Tibial nerve (tissue), 4 donors: ENCODE measurements around the gene FGR.

Experiments
- CTCF ChIP-seq, 5 experiments: fragments of 200-600 bp in 3 of 5; fragments of 450-650 bp in 2 of 5; sonication (generic) in 3 of 5; IDR thresholded peaks; one replicate each; pipeline ENCODE4 v1.5.1; 2016 to 2019; ENCODE audit warnings: antibody characterized with exemption in 5 of 5, mild to moderate bottlenecking in 3 of 5, moderate library complexity in 2 of 5
- EP300 ChIP-seq, 2 donors: sonication (generic); formaldehyde crosslinking; IDR thresholded peaks; one replicate each; pipeline ENCODE4 v1.6.1; 2017; ENCODE audit warnings: antibody characterized with exemption in 2 of 2, mild to moderate bottlenecking in 1 of 2
- POLR2A ChIP-seq, 2 donors: fragments of 450-650 bp; IDR thresholded peaks; one replicate each; pipeline ENCODE4 v1.6.1; 2017; ENCODE audit warnings: antibody characterized with exemption in 2 of 2, mild to moderate bottlenecking in 2 of 2, moderate library complexity in 2 of 2

GRCh38 chr1:27634177-27634984 lies 604 bp downstream of the FGR start:
- TF ChIP-seq POLR2A (IDR thresholded peaks at IDR 0.05) (no peak), CTCF (IDR thresholded peaks at IDR 0.05) (peak in 2 of 5 experiments; percentile 36 to 42), EP300 (IDR thresholded peaks at IDR 0.05) (no peak)
